OCI-LY1 (cell line): ENCODE data around the gene PLXNA1.

ENCODE experiments used
- H2AFZ ChIP-seq: fragments of 200-600 bp; sonication (generic), shearing (Covaris generic); 2 replicates; pipeline ENCODE4 v1.6.0; 2014; ENCODE audit warnings: antibody characterized with exemption, mild to moderate bottlenecking, low read length
- H3F3A ChIP-seq: fragments of 200-600 bp; sonication (generic), shearing (Covaris generic); 2 replicates; pipeline ENCODE4 v1.6.0; 2014; ENCODE audit warnings: mild to moderate bottlenecking, antibody characterized with exemption, low read length, moderate library complexity; ENCODE audit not compliant: insufficient read depth
- H3K27ac ChIP-seq: fragments of 200-600 bp; sonication (generic); 2 replicates; pipeline ENCODE4 v1.5.1; 2014; ENCODE audit warnings: low read length, mixed run types, mild to moderate bottlenecking, low read depth; ENCODE audit not compliant: poor library complexity, severe bottlenecking
- H3K27me3 ChIP-seq: fragments of 200-600 bp; sonication (generic); 2 replicates; pipeline ENCODE4 v1.6.0; 2014; ENCODE audit warnings: antibody characterized with exemption, mild to moderate bottlenecking, low read length, moderate library complexity; ENCODE audit not compliant: insufficient read depth
- H3K36me3 ChIP-seq: fragments of 200-600 bp; sonication (generic); 2 replicates; pipeline ENCODE4 v1.6.1; 2014; ENCODE audit warnings: mild to moderate bottlenecking, antibody characterized with exemption, low read length, moderate library complexity, mixed read lengths; ENCODE audit not compliant: insufficient read depth
- H3K4me1 ChIP-seq: fragments of 200-600 bp; sonication (generic); 2 replicates; pipeline ENCODE4 v1.5.1; 2014; ENCODE audit warnings: mild to moderate bottlenecking, low read length, moderate library complexity; ENCODE audit not compliant: insufficient read depth, severe bottlenecking
- H3K4me2 ChIP-seq: fragments of 200-600 bp; sonication (generic), shearing (Covaris generic); 2 replicates; pipeline ENCODE4 v1.6.1; 2014; ENCODE audit warnings: low read length
- H3K4me3 ChIP-seq: fragments of 200-600 bp; sonication (generic); 2 replicates; pipeline ENCODE4 v1.5.1; 2014; ENCODE audit warnings: low read length, low read depth, mild to moderate bottlenecking, mixed read lengths; ENCODE audit not compliant: poor library complexity, severe bottlenecking
- H3K79me2 ChIP-seq: fragments of 200-600 bp; shearing (Covaris generic); 2 replicates; pipeline ENCODE4 v1.6.1; 2016; ENCODE audit warnings: mixed run types, low read length, mixed read lengths; ENCODE audit not compliant: insufficient read depth
- H3K9ac ChIP-seq: fragments of 200-600 bp; sonication (generic), shearing (Covaris generic); 2 replicates; pipeline ENCODE4 v1.6.1; 2014; ENCODE audit warnings: mild to moderate bottlenecking, low read length, mixed read lengths
- H3K9me2 ChIP-seq: fragments of 200-600 bp; sonication (generic), shearing (Covaris generic); 2 replicates; pipeline ENCODE4 v1.6.1; 2014; ENCODE audit warnings: low read depth, mild to moderate bottlenecking, low read length, mixed read lengths
- H3K9me3 ChIP-seq: fragments of 200-600 bp; shearing (Covaris generic); 2 replicates; pipeline ENCODE4 v1.6.1; 2014; ENCODE audit warnings: low read length, mixed read lengths
- H4K20me1 ChIP-seq: fragments of 200-600 bp; sonication (generic), shearing (Covaris generic); 2 replicates; pipeline ENCODE4 v1.6.0; 2016; ENCODE audit warnings: mild to moderate bottlenecking, low read length; ENCODE audit not compliant: insufficient read depth
- EZH2 ChIP-seq: fragments of 200-600 bp; sonication (generic), shearing (Covaris generic); IDR thresholded peaks from 2 replicates; pipeline ENCODE4 v1.8.0; 2017; ENCODE audit warnings: borderline replicate concordance, mixed run types, mild to moderate bottlenecking, antibody characterized with exemption, low read length, moderate library complexity, mixed read lengths
- TF ChIP-seq, protein P1 (sequence below): fragments of 200-600 bp; sonication (generic), shearing (Covaris generic); IDR thresholded peaks from 2 replicates; pipeline ENCODE4 v1.5.1; 2017; ENCODE audit warnings: mild to moderate bottlenecking, antibody characterized with exemption, low read length, moderate library complexity, mixed read lengths

PLXNA1 gene

DNA sequence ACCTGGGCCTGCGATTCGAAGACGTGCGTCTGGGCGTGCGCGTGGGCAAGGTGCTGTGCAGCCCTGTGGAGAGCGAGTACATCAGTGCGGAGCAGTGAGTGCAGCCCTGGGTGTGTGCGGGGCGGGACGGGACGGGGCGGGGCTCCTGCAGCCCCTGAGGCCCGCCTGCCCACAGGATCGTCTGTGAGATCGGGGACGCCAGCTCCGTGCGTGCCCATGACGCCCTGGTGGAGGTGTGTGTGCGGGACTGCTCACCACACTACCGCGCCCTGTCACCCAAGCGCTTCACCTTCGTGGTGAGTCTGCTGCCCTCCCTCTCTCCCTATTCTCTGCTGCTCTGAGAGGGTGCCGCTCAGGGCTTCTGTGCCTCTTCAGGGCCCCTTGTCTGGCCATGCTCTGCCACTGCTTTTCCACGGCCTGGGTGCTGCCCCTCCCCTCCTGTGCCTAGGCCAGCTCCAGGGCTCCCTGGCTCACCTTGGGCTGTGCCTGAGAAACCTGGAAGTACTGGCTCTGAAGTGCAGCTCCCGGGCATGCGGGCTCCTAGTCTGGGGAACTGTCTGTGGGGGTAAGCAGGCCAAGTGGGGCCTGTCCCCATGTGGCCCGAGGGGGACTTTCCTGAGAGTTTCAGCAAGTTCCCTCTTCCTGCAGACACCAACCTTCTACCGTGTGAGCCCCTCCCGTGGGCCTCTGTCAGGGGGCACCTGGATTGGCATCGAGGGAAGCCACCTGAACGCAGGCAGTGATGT is 31.8 kb downstream of the PLXNA1 start:
- Histone ChIP-seq H3K36me3 (no peaks in the 10 kb centered on the region), H3K4me3 (no peak overlapping the region), H3K9me3 (no peaks in the 10 kb centered on the region), H4K20me1 (no peaks in the 10 kb centered on the region), H3K79me2 (no peaks in the 10 kb centered on the region), H3K9ac (no peak overlapping the region), H3K4me1 (no peaks in the 10 kb centered on the region), H3K9me2 (no peaks in the 10 kb centered on the region), H3K4me2 (no peak overlapping the region), H3K27ac (no peak overlapping the region), H2AFZ (no peak overlapping the region), H3F3A (no peaks in the 10 kb centered on the region), H3K27me3 (no peaks in the 10 kb centered on the region)
- TF ChIP-seq, protein P1, sequence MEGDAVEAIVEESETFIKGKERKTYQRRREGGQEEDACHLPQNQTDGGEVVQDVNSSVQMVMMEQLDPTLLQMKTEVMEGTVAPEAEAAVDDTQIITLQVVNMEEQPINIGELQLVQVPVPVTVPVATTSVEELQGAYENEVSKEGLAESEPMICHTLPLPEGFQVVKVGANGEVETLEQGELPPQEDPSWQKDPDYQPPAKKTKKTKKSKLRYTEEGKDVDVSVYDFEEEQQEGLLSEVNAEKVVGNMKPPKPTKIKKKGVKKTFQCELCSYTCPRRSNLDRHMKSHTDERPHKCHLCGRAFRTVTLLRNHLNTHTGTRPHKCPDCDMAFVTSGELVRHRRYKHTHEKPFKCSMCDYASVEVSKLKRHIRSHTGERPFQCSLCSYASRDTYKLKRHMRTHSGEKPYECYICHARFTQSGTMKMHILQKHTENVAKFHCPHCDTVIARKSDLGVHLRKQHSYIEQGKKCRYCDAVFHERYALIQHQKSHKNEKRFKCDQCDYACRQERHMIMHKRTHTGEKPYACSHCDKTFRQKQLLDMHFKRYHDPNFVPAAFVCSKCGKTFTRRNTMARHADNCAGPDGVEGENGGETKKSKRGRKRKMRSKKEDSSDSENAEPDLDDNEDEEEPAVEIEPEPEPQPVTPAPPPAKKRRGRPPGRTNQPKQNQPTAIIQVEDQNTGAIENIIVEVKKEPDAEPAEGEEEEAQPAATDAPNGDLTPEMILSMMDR = no peak
- no peak for TF ChIP-seq EZH2

DNA sequence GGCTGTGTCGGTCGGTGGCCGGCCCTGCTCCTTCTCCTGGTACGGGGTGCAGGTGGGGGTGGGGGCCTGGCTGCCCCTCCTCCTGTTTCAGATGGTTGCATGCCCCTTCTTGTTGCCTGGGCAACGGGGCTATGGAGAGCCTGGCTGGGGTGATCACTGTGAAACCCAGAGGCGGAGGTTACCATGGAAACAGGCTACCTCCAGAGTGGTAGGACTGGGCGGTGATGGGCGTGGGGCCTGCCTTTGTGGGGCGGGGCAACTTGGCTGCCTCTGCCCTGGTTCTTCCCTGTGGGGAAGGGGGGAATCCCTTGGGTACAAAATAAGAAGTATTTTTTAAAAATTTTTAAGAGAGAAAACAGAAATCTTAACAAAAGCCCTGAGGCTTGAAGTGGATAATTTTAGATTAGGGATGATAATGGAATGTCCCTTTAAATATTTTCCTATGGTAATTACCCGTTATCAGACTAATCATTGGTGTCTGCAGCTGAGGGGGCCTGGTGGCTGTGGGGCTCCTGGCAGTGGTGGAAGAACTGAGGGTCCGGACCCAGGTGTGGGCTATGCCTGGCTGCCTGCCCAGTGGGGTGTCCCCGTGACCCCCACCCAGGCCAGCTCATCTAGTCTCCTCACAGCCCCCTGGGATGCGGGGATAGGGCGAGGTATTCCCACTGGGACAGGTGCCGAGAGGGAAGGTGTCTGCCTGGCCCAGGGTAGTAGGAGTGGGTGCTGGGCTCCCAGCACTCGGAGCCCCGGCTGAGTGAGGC is 32.5 kb downstream of the PLXNA1 start:
- no peaks in the 10 kb centered on the region for H3F3A ChIP-seq
- H3K79me2 ChIP-seq = no peaks in the 10 kb centered on the region
- H3K4me3 ChIP-seq = no peak overlapping the region
- H3K9ac ChIP-seq = no peak overlapping the region
- H3K27ac ChIP-seq = no peak overlapping the region
- H3K4me1 ChIP-seq = no peaks in the 10 kb centered on the region
- H3K36me3 ChIP-seq = no peaks in the 10 kb centered on the region
- no peaks in the 10 kb centered on the region for H3K27me3 ChIP-seq
- no peak overlapping the region for H3K4me2 ChIP-seq
- H4K20me1 ChIP-seq = no peaks in the 10 kb centered on the region
- TF ChIP-seq EZH2 = no peak
- TF ChIP-seq, protein P1 = no peak
- no peaks in the 10 kb centered on the region for H3K9me2 ChIP-seq
- no peaks in the 10 kb centered on the region for H3K9me3 ChIP-seq
- H2AFZ ChIP-seq = no peak overlapping the region

DNA sequence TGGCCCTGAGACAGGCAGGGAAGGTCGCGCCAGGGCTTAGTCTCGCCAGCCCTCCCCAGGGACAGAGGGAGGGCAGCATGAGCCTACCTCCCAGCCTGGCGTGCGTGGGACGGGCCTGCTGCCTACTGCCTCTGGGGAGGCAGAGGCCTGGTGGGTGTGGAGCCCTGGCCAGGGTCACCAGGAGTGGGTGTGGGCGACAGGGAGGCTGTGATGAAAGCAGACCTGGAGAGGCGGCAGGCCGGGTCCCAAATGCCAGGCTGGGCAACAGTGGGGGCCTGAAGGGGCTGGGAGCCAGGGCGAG is 33.1 kb downstream of the PLXNA1 start:
- Histone ChIP-seq H3K9me3 (no peaks in the 10 kb centered on the region), H3K4me3 (no peak overlapping the region), H4K20me1 (no peaks in the 10 kb centered on the region), H3K9me2 (no peaks in the 10 kb centered on the region), H3K4me1 (no peaks in the 10 kb centered on the region), H3K27me3 (no peaks in the 10 kb centered on the region), H3K27ac (no peak overlapping the region), H2AFZ (no peak overlapping the region), H3K9ac (no peak overlapping the region), H3F3A (no peaks in the 10 kb centered on the region), H3K79me2 (no peaks in the 10 kb centered on the region), H3K36me3 (no peaks in the 10 kb centered on the region), H3K4me2 (no peak overlapping the region)
- TF ChIP-seq, protein P1 = no peak
- no peak for TF ChIP-seq EZH2
